Peyer's patch (tissue), 4 donors: ENCODE data around the gene COL9A3. TPM values are rescaled to one million over a fixed set of nuclear protein-coding genes. Genes with fewer than 3 reads are reported as not detected.
A peak's percentile ranks its signal among the peaks of the same experiment; 100 is the strongest.

ENCODE experiments used
- DNase-seq, 3 donors: peaks; one replicate each; pipeline ENCODE4 v3.0.0-alpha.2; 2017 to 2019
- H3K27ac ChIP-seq, 4 donors: fragments of 200-600 bp; sonication (generic); one replicate each; pipeline ENCODE4 v1.5.1; 2016 to 2019
- H3K27me3 ChIP-seq, 2 donors: fragments of 200-600 bp; sonication (generic); one replicate each; pipeline ENCODE4 v1.5.1; 2019
- H3K36me3 ChIP-seq, 3 donors: fragments of 200-600 bp; sonication (generic); one replicate each; pipeline ENCODE4 v1.5.1; 2016 to 2019
- H3K4me1 ChIP-seq, 4 donors: fragments of 200-600 bp; sonication (generic); one replicate each; pipeline ENCODE4 v1.5.1; 2016 to 2019
- H3K4me3 ChIP-seq, 4 donors: fragments of 200-600 bp; sonication (generic); 1 replicate in 3 of 4; 2 replicates in 1 of 4; pipeline ENCODE4 v1.5.1; 2016 to 2019; ENCODE audit warnings: mild to moderate bottlenecking in 1 of 4
- H3K9me3 ChIP-seq, 4 donors: fragments of 200-600 bp; sonication (generic); one replicate each; pipeline ENCODE4 v1.5.1; 2016 to 2019; ENCODE audit warnings: mild to moderate bottlenecking in 1 of 4
- POLR2A ChIP-seq, 2 donors: fragments of 450-650 bp; IDR thresholded peaks; one replicate each; pipeline ENCODE4 v1.5.1; 2017; ENCODE audit warnings: antibody characterized with exemption in 2 of 2, mild to moderate bottlenecking in 2 of 2, moderate library complexity in 2 of 2
- total RNA-seq, 4 donors: library from RNA; depleted of rRNA; stranded (reverse); fragments of >200 nt; gene quantifications; one replicate each; pipeline ENCODE4 v1.1.0, GENCODE V29; 2016
- TF ChIP-seq, protein P1 (sequence below), 6 experiments: fragments of 450-650 bp in 4 of 6; fragments of 200-600 bp in 2 of 6; sonication (generic) in 1 of 6; IDR thresholded peaks; one replicate each; pipeline ENCODE4 v1.5.1; 2017 to 2019; ENCODE audit warnings: antibody characterized with exemption in 6 of 6, mild to moderate bottlenecking in 3 of 6, moderate library complexity in 1 of 6

The COL9A3 gene
- total RNA-seq, 4 donors from 2014 or later = 3.3 to 19.8 (median 4.1) TPM

DNA sequence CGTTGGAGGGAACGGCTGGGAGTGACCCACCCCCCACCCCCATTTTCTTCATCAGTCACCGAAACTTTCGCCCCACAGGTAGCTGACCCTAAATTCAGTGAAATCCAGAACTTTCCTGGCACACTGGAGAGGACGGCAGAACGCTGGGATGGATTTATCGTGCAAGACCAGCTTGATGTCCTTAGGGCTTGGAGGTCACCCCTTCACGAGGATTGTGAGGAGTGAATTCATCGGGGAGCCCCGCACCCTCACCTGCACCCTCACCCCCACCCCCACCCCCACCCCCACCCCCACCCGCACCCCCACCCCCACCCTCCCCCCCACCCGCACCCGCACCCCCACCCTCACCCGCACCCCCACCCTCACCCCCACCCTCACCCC lies 58.1 kb downstream of the COL9A3 start:
- TF ChIP-seq, protein P1, sequence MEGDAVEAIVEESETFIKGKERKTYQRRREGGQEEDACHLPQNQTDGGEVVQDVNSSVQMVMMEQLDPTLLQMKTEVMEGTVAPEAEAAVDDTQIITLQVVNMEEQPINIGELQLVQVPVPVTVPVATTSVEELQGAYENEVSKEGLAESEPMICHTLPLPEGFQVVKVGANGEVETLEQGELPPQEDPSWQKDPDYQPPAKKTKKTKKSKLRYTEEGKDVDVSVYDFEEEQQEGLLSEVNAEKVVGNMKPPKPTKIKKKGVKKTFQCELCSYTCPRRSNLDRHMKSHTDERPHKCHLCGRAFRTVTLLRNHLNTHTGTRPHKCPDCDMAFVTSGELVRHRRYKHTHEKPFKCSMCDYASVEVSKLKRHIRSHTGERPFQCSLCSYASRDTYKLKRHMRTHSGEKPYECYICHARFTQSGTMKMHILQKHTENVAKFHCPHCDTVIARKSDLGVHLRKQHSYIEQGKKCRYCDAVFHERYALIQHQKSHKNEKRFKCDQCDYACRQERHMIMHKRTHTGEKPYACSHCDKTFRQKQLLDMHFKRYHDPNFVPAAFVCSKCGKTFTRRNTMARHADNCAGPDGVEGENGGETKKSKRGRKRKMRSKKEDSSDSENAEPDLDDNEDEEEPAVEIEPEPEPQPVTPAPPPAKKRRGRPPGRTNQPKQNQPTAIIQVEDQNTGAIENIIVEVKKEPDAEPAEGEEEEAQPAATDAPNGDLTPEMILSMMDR (IDR thresholded peaks at IDR 0.05) = no peak
- no peak for TF ChIP-seq POLR2A (IDR thresholded peaks at IDR 0.05)
- H3K36me3 ChIP-seq = peaks cover 0 to 13% (median 0%) of the 10 kb centered on the region in 3 donors
- H3K27me3 ChIP-seq = no peaks in the 10 kb centered on the region
- H3K9me3 ChIP-seq = no peaks in the 10 kb centered on the region
- no peak overlapping the region for H3K27ac ChIP-seq
- no peak for DNase-seq
- no peak overlapping the region for H3K4me3 ChIP-seq
- H3K4me1 ChIP-seq = peaks cover 0 to 21% (median 0%) of the 10 kb centered on the region in 4 donors

DNA sequence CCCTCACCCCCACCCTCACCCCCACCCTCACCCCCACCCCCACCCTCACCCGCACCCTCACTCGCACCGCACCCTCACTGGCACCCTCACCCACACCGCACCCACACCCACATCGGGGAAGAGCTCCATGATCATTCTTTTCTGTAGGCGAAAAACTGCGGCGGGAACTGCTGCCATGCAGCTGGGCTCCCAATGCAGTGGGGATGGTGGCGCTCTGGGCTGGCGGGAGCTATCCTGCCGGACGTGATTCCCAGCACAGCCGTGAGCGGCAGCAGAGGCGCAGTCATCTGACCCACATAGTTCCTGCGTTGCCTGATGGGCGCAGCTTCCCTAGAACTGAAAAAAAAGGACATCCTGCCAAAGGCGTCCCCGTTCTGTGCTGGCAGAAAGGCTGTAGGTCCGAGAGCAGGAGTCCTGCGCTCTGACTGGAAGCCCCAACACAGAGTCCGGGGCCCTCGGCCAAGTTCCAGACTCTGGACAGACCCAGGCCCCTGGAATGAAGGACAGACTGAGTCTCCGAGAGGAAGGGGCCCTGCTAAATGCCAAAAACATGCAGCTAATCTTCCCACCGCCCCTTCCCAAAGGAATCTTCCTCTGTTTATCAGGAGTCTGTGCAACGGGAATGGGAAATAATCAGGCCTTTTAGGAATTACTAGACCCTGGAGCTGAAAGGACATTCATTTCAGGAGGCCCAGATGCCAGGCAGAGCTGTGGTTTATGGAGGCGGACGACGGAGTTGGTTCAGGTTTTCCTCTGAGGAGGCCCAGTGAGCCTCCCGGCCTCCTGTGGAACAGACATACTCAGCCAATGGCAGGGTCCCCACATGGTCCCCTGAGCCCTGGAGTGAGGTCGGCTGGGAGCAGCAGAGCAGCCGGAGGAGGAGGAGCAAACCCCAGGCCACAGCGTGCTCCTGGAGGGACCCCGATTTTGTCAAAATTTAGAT lies 58.8 kb downstream of the COL9A3 start:
- TF ChIP-seq POLR2A (IDR thresholded peaks at IDR 0.05) = no peak
- TF ChIP-seq, protein P1 (IDR thresholded peaks at IDR 0.05) = peak in 4 of 6 experiments; percentile 14 to 56 (median 47)
- Histone ChIP-seq H3K36me3 (peaks cover 0 to 20% (median 0%) of the 10 kb centered on the region in 3 donors), H3K9me3 (no peaks in the 10 kb centered on the region), H3K27ac (peak overlapping the region in 2 of 4 donors; percentile 55 to 60), H3K27me3 (no peaks in the 10 kb centered on the region), H3K4me3 (no peak overlapping the region), H3K4me1 (peaks cover 0 to 21% (median 0%) of the 10 kb centered on the region in 4 donors)
- DNase-seq = peak in 2 of 3 donors; percentile 75 to 79

DNA sequence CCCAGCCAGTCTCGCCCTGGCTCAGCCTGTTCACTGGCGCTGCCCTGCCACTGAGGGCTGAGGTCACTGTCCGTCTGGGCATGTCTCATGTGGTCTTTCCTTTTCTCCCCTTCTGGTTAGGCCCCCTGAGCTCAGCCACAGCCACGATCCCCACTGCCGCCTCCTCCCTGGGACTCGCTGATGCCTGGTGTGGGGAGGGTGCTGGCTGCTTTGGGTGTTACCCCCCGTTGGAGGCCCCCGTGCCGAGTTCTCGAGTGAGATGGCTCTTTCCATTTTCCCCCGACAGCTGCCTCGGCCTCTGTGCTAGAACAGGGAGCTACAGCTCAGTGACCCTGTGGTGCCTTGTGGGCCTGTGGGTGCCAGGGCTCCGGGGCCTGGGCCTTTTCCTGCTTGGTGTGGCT lies 59.7 kb downstream of the COL9A3 start:
- Histone ChIP-seq H3K27me3 (no peaks in the 10 kb centered on the region), H3K4me1 (peaks cover 0 to 21% (median 0%) of the 10 kb centered on the region in 4 donors), H3K9me3 (no peaks in the 10 kb centered on the region), H3K36me3 (peaks cover 0 to 28% (median 0%) of the 10 kb centered on the region in 3 donors), H3K27ac (peak overlapping the region in 2 of 4 donors; percentile 55 to 60), H3K4me3 (no peak overlapping the region)
- no peak for DNase-seq
- no peak for TF ChIP-seq POLR2A (IDR thresholded peaks at IDR 0.05)
- TF ChIP-seq, protein P1 (IDR thresholded peaks at IDR 0.05) = no peak

DNA sequence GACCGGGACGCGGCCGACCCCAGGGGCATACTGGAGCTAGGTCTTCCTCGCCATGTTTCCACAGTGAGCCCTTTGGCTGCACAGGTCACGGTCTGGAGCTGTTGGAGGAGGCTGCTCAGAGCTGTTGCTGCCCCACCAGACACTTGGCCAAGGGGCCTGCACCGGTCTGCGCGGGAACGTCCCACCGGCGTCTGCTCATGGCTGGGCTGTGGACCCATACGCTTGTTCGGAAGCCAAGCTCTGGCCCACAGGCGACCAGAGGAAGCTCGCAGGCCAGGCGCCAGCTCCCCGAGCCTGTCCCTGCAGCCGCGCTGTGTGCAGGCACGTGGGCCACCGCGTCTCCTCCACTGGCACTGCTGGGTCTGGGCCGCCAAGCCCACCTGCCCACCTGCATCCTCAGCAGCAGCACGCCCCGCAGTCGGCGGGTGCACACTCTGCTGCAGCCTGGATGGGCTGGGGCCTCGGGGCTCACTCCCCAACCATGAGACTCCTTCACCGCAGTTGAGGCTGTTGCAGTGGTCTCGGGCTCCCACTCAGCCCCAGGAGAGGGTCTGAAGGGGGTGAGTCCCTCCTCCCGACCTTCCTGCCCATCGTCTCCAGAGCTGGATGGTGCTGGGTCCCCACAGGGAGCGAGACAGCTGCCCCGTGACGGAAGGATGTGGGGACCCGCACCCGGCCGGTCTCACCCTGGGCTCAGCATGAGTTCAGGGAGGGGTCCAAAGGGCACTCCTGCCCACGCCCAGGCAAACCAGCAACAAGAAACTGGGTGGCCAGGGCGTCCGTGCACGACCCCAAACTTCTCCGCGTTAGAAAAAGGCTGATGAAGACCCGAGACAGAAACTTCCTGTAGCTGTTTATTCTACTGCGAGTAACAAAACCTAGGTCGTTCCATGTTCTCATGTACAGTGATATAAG lies 60.3 kb downstream of the COL9A3 start:
- H3K4me1 ChIP-seq = peaks cover 0 to 21% (median 0%) of the 10 kb centered on the region in 4 donors
- peak in 1 of 3 donors; percentile 61 for DNase-seq
- H3K4me3 ChIP-seq = no peak overlapping the region
- H3K27me3 ChIP-seq = no peaks in the 10 kb centered on the region
- peaks cover 0 to 35% (median 0%) of the 10 kb centered on the region in 3 donors for H3K36me3 ChIP-seq
- H3K27ac ChIP-seq = peak overlapping the region in 2 of 4 donors; percentile 55 to 60
- H3K9me3 ChIP-seq = no peaks in the 10 kb centered on the region
- TF ChIP-seq, protein P1 (IDR thresholded peaks at IDR 0.05) = no peak

DNA sequence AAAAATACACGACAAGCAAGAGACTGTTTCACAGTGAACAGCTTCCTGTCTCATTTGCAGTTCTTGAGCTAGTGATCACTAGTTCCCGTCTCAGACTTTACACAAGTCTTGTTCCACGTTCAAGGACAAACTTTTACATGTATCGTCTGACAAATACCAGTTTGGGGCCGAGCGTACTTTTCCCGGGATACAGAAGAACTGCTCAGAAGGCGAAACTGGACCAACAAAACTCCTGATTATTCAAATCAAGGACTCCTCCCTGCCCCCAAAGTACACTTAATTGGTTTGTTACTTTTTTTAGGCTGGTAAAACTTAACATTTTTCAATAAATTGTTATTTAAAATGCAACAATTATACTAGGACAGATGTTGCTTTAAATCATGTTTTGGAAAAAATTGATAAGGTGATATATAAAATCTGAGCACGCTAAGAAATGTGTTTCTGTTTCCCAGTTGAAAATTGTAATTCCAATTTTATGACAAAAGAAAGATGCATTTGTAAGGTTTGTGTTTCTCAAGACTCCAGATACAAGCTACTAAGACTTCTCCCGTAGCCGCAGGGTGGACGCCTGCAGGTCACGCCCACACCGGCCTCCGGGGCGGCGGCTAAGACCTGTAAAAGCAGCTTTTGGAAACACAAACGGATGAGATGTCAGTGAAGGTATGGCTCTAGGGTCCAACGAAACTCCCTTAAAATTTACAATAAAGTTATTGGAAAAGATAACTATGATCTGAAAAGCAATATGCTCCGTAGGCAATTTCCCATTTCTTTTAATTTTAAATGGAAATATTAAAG lies 61.6 kb downstream of the COL9A3 start:
- Histone ChIP-seq H3K4me3 (no peak overlapping the region), H3K4me1 (peaks cover 0 to 21% (median 0%) of the 10 kb centered on the region in 4 donors), H3K36me3 (peaks cover 0 to 35% (median 0%) of the 10 kb centered on the region in 3 donors), H3K27ac (no peak overlapping the region), H3K9me3 (no peaks in the 10 kb centered on the region), H3K27me3 (no peaks in the 10 kb centered on the region)
- DNase-seq = no peak
- TF ChIP-seq, protein P1 (IDR thresholded peaks at IDR 0.05) = no peak
- TF ChIP-seq POLR2A (IDR thresholded peaks at IDR 0.05) = no peak
